PC-9 (cell line): ENCODE measurements around the gene SMAP1. TPM values are rescaled to one million over a fixed set of nuclear protein-coding genes. Genes with fewer than 3 reads are reported as not detected.

Source experiments
- BruUV-seq: library from RNA; stranded (reverse); fragments of 400-500 nt; replicated peaks from 2 replicates; lab custom pipeline; 2021; lab: Mats Ljungman, UMichigan
- CTCF ChIA-PET: fragments of 300-600 bp; sonication (Branson Sonifier 250); formaldehyde crosslinking; loops from one replicate; lab custom pipeline; 2022; ENCODE audit warnings: antibody characterized with exemption; lab: Charles Lee
- POLR2A ChIA-PET: fragments of 300-600 bp; sonication (Branson Sonifier 250); formaldehyde crosslinking; loops from one replicate; lab custom pipeline; 2022; ENCODE audit warnings: antibody characterized with exemption; ENCODE audit not compliant: unreplicated experiment; lab: Charles Lee
- DNase-seq, 2 experiments: peaks; one replicate each; pipeline versions ENCODE4 v3.0.0 to v3.0.0-alpha.2; 2015 to 2022; ENCODE audit warnings: mixed read lengths in 1 of 2
- H2AFZ ChIP-seq: fragments of 200-600 bp; sonication (generic); 2 replicates; pipeline ENCODE4 v1.8.1; 2017; ENCODE audit warnings: antibody characterized with exemption
- H3F3A ChIP-seq: fragments of 200-600 bp; sonication (generic); 2 replicates; pipeline ENCODE4 v1.8.1; 2017; ENCODE audit warnings: antibody characterized with exemption, mild to moderate bottlenecking, low read depth; ENCODE audit not compliant: insufficient read depth
- H3K27ac ChIP-seq: fragments of 200-600 bp; sonication (generic); 2 replicates; pipeline ENCODE4 v1.6.1; 2016; ENCODE audit warnings: mixed run types
- H3K27me3 ChIP-seq: fragments of 200-600 bp; sonication (generic); 2 replicates; pipeline ENCODE4 v1.6.1; 2016; ENCODE audit warnings: low read depth, mixed run types; ENCODE audit not compliant: insufficient read depth
- H3K36me3 ChIP-seq: fragments of 200-600 bp; sonication (generic); 2 replicates; pipeline ENCODE4 v1.6.1; 2016; ENCODE audit warnings: low read depth, mixed run types
- H3K4me1 ChIP-seq: fragments of 200-600 bp; sonication (generic); replicated peaks from 2 replicates; pipeline ENCODE4 v1.6.1; 2016; ENCODE audit warnings: mixed run types; ENCODE audit not compliant: insufficient read depth
- H3K4me2 ChIP-seq: fragments of 200-600 bp; sonication (generic); 2 replicates; pipeline ENCODE4 v1.6.1; 2017; ENCODE audit warnings: mixed run types
- H3K4me3 ChIP-seq: fragments of 200-600 bp; sonication (generic); 2 replicates; pipeline ENCODE4 v1.6.1; 2016; ENCODE audit warnings: mixed run types
- H3K79me2 ChIP-seq: fragments of 200-600 bp; sonication (generic); 2 replicates; pipeline ENCODE4 v1.6.1; 2017; ENCODE audit warnings: low read depth, mixed run types
- H3K9me2 ChIP-seq: fragments of 200-600 bp; sonication (generic); 2 replicates; pipeline ENCODE4 v1.8.1; 2017; ENCODE audit warnings: mild to moderate bottlenecking; ENCODE audit not compliant: insufficient read depth
- H3K9me3 ChIP-seq: fragments of 200-600 bp; sonication (generic); 2 replicates; pipeline ENCODE4 v1.8.1; 2016; ENCODE audit warnings: low read depth; ENCODE audit not compliant: insufficient read depth
- H4K20me1 ChIP-seq: fragments of 200-600 bp; sonication (generic); 2 replicates; pipeline ENCODE4 v1.8.1; 2017; ENCODE audit not compliant: insufficient read depth
- EZH2 ChIP-seq: fragments of 200-600 bp; sonication (generic); IDR thresholded peaks from 2 replicates; pipeline ENCODE4 v1.8.0; 2017; ENCODE audit warnings: antibody characterized with exemption, low read depth
- intact Hi-C: fragments of 100-400 bp; cut with micrococcal nuclease; formaldehyde crosslinking; loops from one replicate; pipeline ENCODE4 v1.10.0; 2022; ENCODE audit not compliant: unreplicated experiment
- total RNA-seq: library from RNA; stranded (reverse); gene quantifications from 2 replicates; pipeline ENCODE4 v1.2.3, GENCODE V29; 2021
- TF ChIP-seq, protein P1 (sequence below): fragments of 200-600 bp; sonication (generic); conservative IDR thresholded peaks from 2 replicates; pipeline ENCODE4 v1.6.1; 2017; ENCODE audit warnings: mixed run types, antibody characterized with exemption, mild to moderate bottlenecking, moderate library complexity

Gene SMAP1
- total RNA-seq, 1 experiment from 2014 or later = 29.3 TPM

DNA sequence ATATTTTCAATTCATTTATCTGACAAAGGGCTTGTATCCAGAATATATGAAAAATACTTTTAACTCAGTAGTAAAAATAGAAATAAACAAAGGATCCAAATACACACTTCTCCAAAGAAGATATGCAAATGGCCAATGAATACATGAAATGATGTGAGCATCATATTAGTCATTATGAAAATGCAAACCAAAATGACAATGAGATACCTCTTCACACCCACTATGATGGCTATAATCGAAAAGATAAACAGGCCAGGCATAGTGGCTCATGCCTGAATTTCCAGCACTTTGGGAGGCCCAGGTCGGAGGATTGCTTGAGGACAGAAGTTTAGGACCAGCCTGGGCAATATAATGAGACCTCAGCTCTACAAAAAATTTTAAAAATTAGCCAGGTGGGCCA lies 33.8 kb upstream of the SMAP1 start:
- no peaks in the 10 kb centered on the region for H3K79me2 ChIP-seq
- H3K9me2 ChIP-seq = no peaks in the 10 kb centered on the region
- H3K9me3 ChIP-seq = no peaks in the 10 kb centered on the region
- ChIA-PET CTCF (no interaction called here), POLR2A (no interaction called here)
- H3K4me2 ChIP-seq = no peak overlapping the region
- no peaks in the 10 kb centered on the region for H4K20me1 ChIP-seq
- no peak for TF ChIP-seq EZH2
- TF ChIP-seq, protein P1, sequence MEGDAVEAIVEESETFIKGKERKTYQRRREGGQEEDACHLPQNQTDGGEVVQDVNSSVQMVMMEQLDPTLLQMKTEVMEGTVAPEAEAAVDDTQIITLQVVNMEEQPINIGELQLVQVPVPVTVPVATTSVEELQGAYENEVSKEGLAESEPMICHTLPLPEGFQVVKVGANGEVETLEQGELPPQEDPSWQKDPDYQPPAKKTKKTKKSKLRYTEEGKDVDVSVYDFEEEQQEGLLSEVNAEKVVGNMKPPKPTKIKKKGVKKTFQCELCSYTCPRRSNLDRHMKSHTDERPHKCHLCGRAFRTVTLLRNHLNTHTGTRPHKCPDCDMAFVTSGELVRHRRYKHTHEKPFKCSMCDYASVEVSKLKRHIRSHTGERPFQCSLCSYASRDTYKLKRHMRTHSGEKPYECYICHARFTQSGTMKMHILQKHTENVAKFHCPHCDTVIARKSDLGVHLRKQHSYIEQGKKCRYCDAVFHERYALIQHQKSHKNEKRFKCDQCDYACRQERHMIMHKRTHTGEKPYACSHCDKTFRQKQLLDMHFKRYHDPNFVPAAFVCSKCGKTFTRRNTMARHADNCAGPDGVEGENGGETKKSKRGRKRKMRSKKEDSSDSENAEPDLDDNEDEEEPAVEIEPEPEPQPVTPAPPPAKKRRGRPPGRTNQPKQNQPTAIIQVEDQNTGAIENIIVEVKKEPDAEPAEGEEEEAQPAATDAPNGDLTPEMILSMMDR = no peak
- no peak overlapping the region for H3K4me3 ChIP-seq
- no peak overlapping the region for H3K27ac ChIP-seq
- intact Hi-C loops = no loop called here
- no peaks in the 10 kb centered on the region for H3K4me1 ChIP-seq
- no peak overlapping the region for H2AFZ ChIP-seq
- H3K36me3 ChIP-seq = no peaks in the 10 kb centered on the region
- H3K27me3 ChIP-seq = no peaks in the 10 kb centered on the region
- BruUV-seq = no TSS peak
- DNase-seq = no peak
- no peaks in the 10 kb centered on the region for H3F3A ChIP-seq

DNA sequence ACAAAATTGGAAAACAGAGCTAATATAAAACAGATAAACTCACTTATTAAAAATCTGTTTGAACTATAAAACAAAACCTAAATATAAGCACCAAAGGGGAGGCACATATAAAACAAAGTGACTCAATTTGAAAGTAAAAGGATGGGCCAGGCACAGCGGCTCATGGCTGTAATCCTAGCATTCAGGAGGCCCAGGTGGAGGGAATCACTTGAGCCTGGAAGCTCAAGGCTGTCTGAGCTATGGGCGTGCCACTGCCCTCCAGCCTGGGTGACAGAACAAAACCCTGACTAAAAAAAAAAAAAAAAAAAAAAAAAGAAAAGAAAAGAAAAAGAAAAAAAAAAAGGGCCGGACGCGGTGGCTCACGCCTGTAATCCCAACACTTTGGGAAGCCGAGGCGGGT lies 31.1 kb upstream of the SMAP1 start:
- Histone ChIP-seq H3K27ac (no peak overlapping the region), H3K79me2 (no peaks in the 10 kb centered on the region), H3K4me2 (no peak overlapping the region), H3K9me3 (no peaks in the 10 kb centered on the region), H3K4me3 (no peak overlapping the region), H3F3A (no peaks in the 10 kb centered on the region), H3K27me3 (no peaks in the 10 kb centered on the region), H3K4me1 (no peaks in the 10 kb centered on the region), H3K9me2 (no peaks in the 10 kb centered on the region), H2AFZ (no peak overlapping the region), H3K36me3 (no peaks in the 10 kb centered on the region), H4K20me1 (no peaks in the 10 kb centered on the region)
- POLR2A ChIA-PET = no interaction called here
- no peak for TF ChIP-seq EZH2
- TF ChIP-seq, protein P1 = no peak
- intact Hi-C loops = no loop called here
- DNase-seq = no peak
- no TSS peak for BruUV-seq
- CTCF ChIA-PET = no interaction called here

DNA sequence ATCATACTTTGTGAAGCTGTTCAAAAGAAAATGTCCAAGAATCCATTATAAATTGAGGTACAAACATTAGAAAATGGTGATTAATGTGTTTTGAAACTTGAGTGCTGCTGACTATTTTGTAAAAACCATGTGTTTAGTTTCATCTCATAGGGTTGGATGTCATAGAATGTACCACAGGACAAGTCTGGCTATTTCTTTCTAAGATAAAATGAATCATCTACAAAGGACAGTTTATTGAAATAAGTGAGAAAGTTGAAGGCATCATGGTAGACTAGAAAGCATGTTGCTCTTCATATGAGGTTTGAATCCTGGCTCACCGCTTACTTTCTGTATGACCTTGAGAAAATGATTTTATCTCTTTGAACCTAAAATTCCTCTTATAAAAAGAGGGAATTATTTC lies 29.2 kb upstream of the SMAP1 start:
- TF ChIP-seq, protein P1 = no peak
- TF ChIP-seq EZH2 = no peak
- POLR2A ChIA-PET = no interaction called here
- DNase-seq = no peak
- Histone ChIP-seq H3K4me1 (no peaks in the 10 kb centered on the region), H3K9me2 (no peaks in the 10 kb centered on the region), H3F3A (no peaks in the 10 kb centered on the region), H3K36me3 (no peaks in the 10 kb centered on the region), H4K20me1 (no peaks in the 10 kb centered on the region), H3K9me3 (no peaks in the 10 kb centered on the region), H3K27ac (no peak overlapping the region), H2AFZ (no peak overlapping the region), H3K27me3 (no peaks in the 10 kb centered on the region), H3K79me2 (no peaks in the 10 kb centered on the region), H3K4me2 (no peak overlapping the region), H3K4me3 (no peak overlapping the region)
- intact Hi-C loops = no loop called here
- no TSS peak for BruUV-seq
- CTCF ChIA-PET = no interaction called here
